NCI-H2196 (cell line): ENCODE results near the gene ZNF610.

Experiments
- DNase-seq: peaks from one replicate; lab custom pipeline; 2025; ENCODE audit not compliant: unreplicated experiment; lab: John Stamatoyannopoulos, UW

ZNF610 gene

GRCh38 chr19:52397310-52398080 lies 61.5 kb downstream of the ZNF610 start, which contains the start of gene ZNF528:
Gene ZNF528 (plus strand): TSS chr19:52397849. CDS start chr19:52402014, 4,165 bp downstream.
- DNase-seq: peak; percentile 90

- DNase-seq: peak; percentile 7
Measured at GRCh38 chr19:52398081-52398441, 62.0 kb downstream of the ZNF610 start.

GRCh38 chr19:52410276-52410675 lies 74.2 kb downstream of the ZNF610 start:
- no peak for DNase-seq

GRCh38 chr19:52415711-52416110 lies 79.7 kb downstream of the ZNF610 start:
- DNase-seq: no peak
